ENCODE data around the gene NEDD4L. TPM values are rescaled to one million over a fixed set of nuclear protein-coding genes. Genes with fewer than 3 reads are reported as not detected.

The NEDD4L gene
- total and polyA plus RNA-seq, 2 experiments from 2014 or later: 36.2 to 72.3 TPM

- Histone ChIP-seq H2AFZ (no peak overlapping the region), H3K4me2 (no peak overlapping the region)
These were observed 394.9 kb downstream of the NEDD4L start for GRCh38 chr18:58438958-58439300.

GRCh38 chr18:58443671-58444070, 399.6 kb downstream of the NEDD4L start:
- H3K4me3 ChIP-seq: no peak overlapping the region
- peaks cover 38% of the 10 kb centered on the region for H3K4me1 Mint-ChIP-seq
- H3K4me2 ChIP-seq: peak overlapping the region; percentile 2; the same call in 1 of the 2 replicates
- H3K4me1 ChIP-seq (ENCODE audit: insufficient read depth): peaks cover 32% of the 10 kb centered on the region
- peak overlapping the region; percentile 94 for H2AFZ ChIP-seq
- no peaks in the 10 kb centered on the region for H3K9me2 ChIP-seq (ENCODE audit: insufficient read depth)
- H3K27ac ChIP-seq (ENCODE audit: low read depth): no peak overlapping the region
- peak; percentile 52 for DNase-seq (ENCODE audit: low spot score)
- no peaks in the 10 kb centered on the region for H3K36me3 ChIP-seq (ENCODE audit: insufficient read depth)
- ATAC-seq: peak; percentile 77
- no peaks in the 10 kb centered on the region for H3K79me2 ChIP-seq (replicated peaks; ENCODE audit: insufficient read depth)
- no peaks in the 10 kb centered on the region for H3K27me3 ChIP-seq (ENCODE audit: insufficient read depth)
- no peak overlapping the region for H3K4me3 Mint-ChIP-seq
- H3K27me3 Mint-ChIP-seq (ENCODE audit: insufficient read depth, low read depth, poor library complexity): peaks cover 4% of the 10 kb centered on the region
- H3F3A ChIP-seq (replicated peaks; ENCODE audit: low read depth): no peaks in the 10 kb centered on the region; the same call in 1 of the 2 replicates
- no peaks in the 10 kb centered on the region for H3K9me3 Mint-ChIP-seq
- no peaks in the 10 kb centered on the region for H3K36me3 Mint-ChIP-seq (ENCODE audit: low read depth)
- H4K20me1 ChIP-seq (replicated peaks; ENCODE audit: insufficient read depth): no peaks in the 10 kb centered on the region
- H3K27ac Mint-ChIP-seq: no peak overlapping the region
- TF ChIP-seq CTCF (conservative IDR thresholded peaks at IDR 0.05; ENCODE audit: low read depth in 2 of 2) (no peak), STAT1 (IDR thresholded peaks at IDR 0.05; ENCODE audit: unreplicated experiment) (no peak), ZNF331 (CRISPR knock-in tag; IDR thresholded peaks at IDR 0.05; ENCODE audit: low read depth) (no peak), POLR2AphosphoS5 (IDR thresholded peaks at IDR 0.05; ENCODE audit: low read depth) (no peak), EZH2 (IDR thresholded peaks at IDR 0.05; ENCODE audit: low read depth, unreplicated experiment) (no peak), EZH2phosphoT487 (IDR thresholded peaks at IDR 0.05; ENCODE audit: unreplicated experiment) (no peak)
- TF ChIP-seq, protein P1, sequence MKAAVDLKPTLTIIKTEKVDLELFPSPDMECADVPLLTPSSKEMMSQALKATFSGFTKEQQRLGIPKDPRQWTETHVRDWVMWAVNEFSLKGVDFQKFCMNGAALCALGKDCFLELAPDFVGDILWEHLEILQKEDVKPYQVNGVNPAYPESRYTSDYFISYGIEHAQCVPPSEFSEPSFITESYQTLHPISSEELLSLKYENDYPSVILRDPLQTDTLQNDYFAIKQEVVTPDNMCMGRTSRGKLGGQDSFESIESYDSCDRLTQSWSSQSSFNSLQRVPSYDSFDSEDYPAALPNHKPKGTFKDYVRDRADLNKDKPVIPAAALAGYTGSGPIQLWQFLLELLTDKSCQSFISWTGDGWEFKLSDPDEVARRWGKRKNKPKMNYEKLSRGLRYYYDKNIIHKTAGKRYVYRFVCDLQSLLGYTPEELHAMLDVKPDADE (IDR thresholded peaks at IDR 0.05): no peak

More at GRCh38 chr18:58438958-58439300, 394.9 kb downstream of the NEDD4L start:
- Histone ChIP-seq H3K36me3 (ENCODE audit: insufficient read depth) (no peaks in the 10 kb centered on the region), H3K9me2 (ENCODE audit: insufficient read depth) (no peaks in the 10 kb centered on the region), H3F3A (replicated peaks; ENCODE audit: low read depth) (no peaks in the 10 kb centered on the region), H3K4me3 (no peak overlapping the region), H4K20me1 (replicated peaks; ENCODE audit: insufficient read depth) (no peaks in the 10 kb centered on the region), H3K27me3 (ENCODE audit: insufficient read depth) (no peaks in the 10 kb centered on the region), H3K27ac (ENCODE audit: low read depth) (no peak overlapping the region), H3K79me2 (replicated peaks; ENCODE audit: insufficient read depth) (no peaks in the 10 kb centered on the region), H3K4me1 (ENCODE audit: insufficient read depth) (peaks cover 7% of the 10 kb centered on the region)
- Mint-ChIP-seq H3K4me1 (peaks cover 11% of the 10 kb centered on the region; the same call in 2 of the 3 replicates), H3K9me3 (no peaks in the 10 kb centered on the region; the same call in 2 of the 3 replicates), H3K36me3 (ENCODE audit: low read depth) (no peaks in the 10 kb centered on the region), H3K27me3 (ENCODE audit: insufficient read depth, low read depth, poor library complexity) (no peaks in the 10 kb centered on the region), H3K4me3 (no peak overlapping the region), H3K27ac (no peak overlapping the region)
- ATAC-seq (no peak), DNase-seq (ENCODE audit: low spot score) (no peak)
- no peak for TF ChIP-seq REST (IDR thresholded peaks at IDR 0.05; ENCODE audit: unreplicated experiment)
- TF ChIP-seq, protein P1 (IDR thresholded peaks at IDR 0.05): no peak
- no peak for TF ChIP-seq EZH2 (IDR thresholded peaks at IDR 0.05; ENCODE audit: low read depth, unreplicated experiment)
